BJ (cell line): ENCODE measurements around the gene RIMOC1. TPM values are rescaled to one million over a fixed set of nuclear protein-coding genes. Genes with fewer than 3 reads are reported as not detected.

ENCODE experiments used
- CTCF ChIA-PET: fragments of 350-600 bp; formaldehyde crosslinking; extraction: SDS; loops from one replicate; lab custom pipeline; 2021; ENCODE audit warnings: antibody characterized with exemption, inconsistent platforms; lab: Yijun Ruan, JAX
- POLR2A ChIA-PET: fragments of 300-600 bp; sonication (Branson Sonifier 250); formaldehyde crosslinking; extraction: SDS; loops from one replicate; lab custom pipeline; 2021; ENCODE audit warnings: antibody characterized with exemption; lab: Charles Lee
- DNase-seq: peaks from one replicate; pipeline ENCODE4 v3.0.0-alpha.2; 2011; ENCODE audit warnings: low read depth
- H3K27me3 ChIP-seq: 2 replicates; pipeline ENCODE4 v1.6.0; 2011; ENCODE audit warnings: low read length; ENCODE audit not compliant: control insufficient read depth, insufficient read depth
- H3K36me3 ChIP-seq: 2 replicates; pipeline ENCODE4 v1.5.1; 2011; ENCODE audit warnings: low read length; ENCODE audit not compliant: control insufficient read depth, insufficient read depth
- H3K4me3 ChIP-seq: 2 replicates; pipeline ENCODE4 v1.5.1; 2011; ENCODE audit warnings: low read depth, mild to moderate bottlenecking, control low read depth, low read length
- CTCF ChIP-seq: IDR thresholded peaks from 2 replicates; pipeline ENCODE4 v1.5.1; 2011; ENCODE audit warnings: low read depth, mild to moderate bottlenecking, control low read depth, inconsistent platforms, low read length, moderate library complexity; ENCODE audit not compliant: insufficient read depth
- polyA plus RNA-seq: library from polyadenylated mRNA; depleted of rRNA; stranded (reverse); fragments of >200 nt; gene quantifications from 2 replicates; pipeline ENCODE4 v1.2.3, GENCODE V29; 2011

RIMOC1 gene
- polyA plus RNA-seq, 1 experiment: 11.1 TPM

- Histone ChIP-seq H3K36me3 (no peaks in the 10 kb centered on the region), H3K27me3 (no peaks in the 10 kb centered on the region), H3K4me3 (peak overlapping the region; percentile 54)
- CTCF ChIA-PET: interaction anchor here (0.9 to 2.9 kb wide), 4 partner anchors 17 to 47 kb away, joined by 3 to 7 read pairs (median 3); partner anchors contain the start of gene FBXO4
- DNase-seq: no peak
- POLR2A ChIA-PET: no interaction called here
- TF ChIP-seq CTCF: no peak
Observed at GRCh38 chr5:41903382-41903891, 707 bp upstream of the RIMOC1 start.

GRCh38 chr5:41906151-41906550, 2.0 kb downstream of the RIMOC1 start:
- TF ChIP-seq CTCF: no peak
- ChIA-PET POLR2A (no interaction called here), CTCF (interaction anchor here (2.9 kb wide), 1 partner anchor 50 kb away, joined by 7 read pairs; no protein-coding TSS in a partner anchor)
- no peak for DNase-seq
- Histone ChIP-seq H3K36me3 (peaks cover 5% of the 10 kb centered on the region; the same call in 1 of the 2 replicates), H3K27me3 (no peaks in the 10 kb centered on the region), H3K4me3 (no peak overlapping the region)

GRCh38 chr5:41908374-41909079, 4.4 kb downstream of the RIMOC1 start:
- TF ChIP-seq CTCF: no peak
- ChIA-PET POLR2A (interaction anchor here (1.0 kb wide), 1 partner anchor 17 kb away, joined by 3 read pairs; the partner anchor contains the start of gene FBXO4), CTCF (no interaction called here)
- Histone ChIP-seq H3K36me3 (peaks cover 6% of the 10 kb centered on the region), H3K4me3 (no peak overlapping the region), H3K27me3 (no peaks in the 10 kb centered on the region)
- peak; percentile 41 for DNase-seq

GRCh38 chr5:41918105-41918504, 14.0 kb downstream of the RIMOC1 start:
- H3K4me3 ChIP-seq: no peak overlapping the region
- TF ChIP-seq CTCF: no peak
- peaks cover 6% of the 10 kb centered on the region for H3K36me3 ChIP-seq
- ChIA-PET POLR2A (no interaction called here), CTCF (no interaction called here)
- H3K27me3 ChIP-seq: no peaks in the 10 kb centered on the region
- no peak for DNase-seq

- DNase-seq: no peak
- Histone ChIP-seq H3K27me3 (no peaks in the 10 kb centered on the region), H3K4me3 (no peak overlapping the region), H3K36me3 (peaks cover 3% of the 10 kb centered on the region)
- ChIA-PET POLR2A (no interaction called here), CTCF (no interaction called here)
- TF ChIP-seq CTCF: no peak
Observed at GRCh38 chr5:41921166-41921565, 17.0 kb downstream of the RIMOC1 start.
